CD4-positive, alpha-beta T cell treated with Interleukin-4 for 1 hour (primary cell): ENCODE data around the gene SGTB.
"Not testable (repeated sequence)": the region's sequence is repeated elsewhere in the genome, so short reads cannot be mapped to it uniquely, and the experiment has no call there.

Source experiments
- DNase-seq, 2 donors: peaks; one replicate each; pipeline ENCODE4 v3.0.0-alpha.2; 2020 to 2022

SGTB gene

DNA sequence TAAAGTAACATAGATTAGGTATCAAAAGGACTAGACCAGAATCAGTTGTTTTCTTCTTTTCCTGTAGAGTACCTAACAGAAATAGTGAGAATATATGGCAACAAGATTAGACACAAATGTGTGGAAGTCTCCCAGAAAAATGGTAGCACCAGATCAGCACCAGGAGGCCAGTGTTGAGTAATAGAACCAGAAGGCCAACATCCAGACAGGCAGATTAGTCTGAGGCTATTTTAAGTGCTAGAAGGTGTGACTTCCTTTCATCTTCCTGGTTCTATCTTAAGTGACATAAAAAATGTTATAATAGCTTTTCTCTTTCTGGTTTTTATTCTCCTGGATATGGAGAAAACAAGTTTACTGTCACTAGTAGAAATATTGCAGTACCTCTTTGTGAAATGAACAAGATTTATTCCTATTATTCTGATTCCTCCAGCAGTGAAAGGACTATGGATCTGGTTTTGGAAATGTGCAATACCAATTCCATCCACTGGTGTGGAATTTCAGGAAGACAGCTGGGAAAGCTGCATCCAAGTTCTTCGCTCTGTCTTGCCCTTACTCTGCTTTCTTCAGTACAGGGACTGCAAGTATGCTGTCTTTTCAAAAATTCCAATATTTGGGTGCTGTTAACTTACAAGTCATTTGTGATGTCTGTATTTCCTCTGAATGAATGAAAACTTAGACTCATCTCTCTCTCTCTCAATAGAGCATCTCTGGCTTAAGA is 57.9 kb downstream of the SGTB start:
- DNase-seq = no peak

DNA sequence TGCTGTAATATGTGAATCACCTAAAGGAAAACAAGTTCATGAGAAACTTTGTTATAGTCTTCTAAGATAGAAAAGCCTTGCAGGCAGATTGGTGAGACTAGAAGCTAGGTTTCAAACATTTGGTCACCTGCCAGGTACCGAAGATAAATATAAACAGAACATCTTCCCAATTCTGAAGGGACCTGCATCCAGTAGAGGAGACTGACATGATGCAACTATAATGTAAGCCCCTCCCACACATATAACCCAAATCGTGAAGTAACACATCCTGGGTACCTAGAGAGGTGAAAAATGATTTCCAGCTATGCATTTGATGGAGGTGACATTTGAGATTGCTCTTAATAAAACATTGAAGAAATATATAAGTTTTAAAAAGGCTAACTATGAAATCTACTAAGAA is 67.2 kb downstream of the SGTB start:
- DNase-seq = no peak

DNA sequence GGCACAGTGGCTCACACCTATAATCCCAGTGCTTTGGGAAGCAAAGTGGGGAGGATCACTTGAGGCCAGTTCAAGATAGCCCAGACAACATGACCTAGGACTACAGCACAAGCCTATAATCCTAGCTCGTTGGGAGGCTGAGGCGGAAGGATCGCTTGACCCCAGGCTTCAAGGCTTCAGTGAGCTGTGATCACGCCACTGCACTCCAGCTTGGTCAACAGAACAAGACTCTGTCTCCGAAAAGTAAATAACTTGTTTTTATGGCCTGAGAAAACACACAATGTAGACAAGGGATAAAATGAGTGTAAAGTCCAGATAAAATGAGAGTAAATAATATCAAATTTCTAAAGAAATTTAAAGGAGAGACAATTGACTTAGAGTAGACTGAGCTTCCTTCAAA is 70.8 kb downstream of the SGTB start:
- no peak for DNase-seq

DNA sequence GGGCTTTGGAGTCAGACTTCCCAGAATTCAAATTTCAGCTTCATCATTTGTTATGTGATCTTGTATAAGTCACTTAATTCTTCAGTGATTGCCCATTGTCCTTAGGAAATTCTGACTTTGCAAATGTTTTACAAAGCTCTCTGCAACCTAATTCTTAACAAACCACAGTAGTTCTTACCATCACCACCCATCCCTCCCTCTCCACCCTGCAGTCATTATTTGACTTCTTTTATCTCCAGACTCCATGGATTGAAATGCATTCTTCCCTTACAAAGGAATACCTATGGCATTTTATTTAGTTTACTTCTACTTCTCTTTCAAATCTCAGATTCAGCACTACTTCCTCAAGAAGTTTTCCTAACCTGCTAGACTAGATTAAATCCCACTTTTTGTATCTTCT is 74.0 kb downstream of the SGTB start:
- DNase-seq = no peak

DNA sequence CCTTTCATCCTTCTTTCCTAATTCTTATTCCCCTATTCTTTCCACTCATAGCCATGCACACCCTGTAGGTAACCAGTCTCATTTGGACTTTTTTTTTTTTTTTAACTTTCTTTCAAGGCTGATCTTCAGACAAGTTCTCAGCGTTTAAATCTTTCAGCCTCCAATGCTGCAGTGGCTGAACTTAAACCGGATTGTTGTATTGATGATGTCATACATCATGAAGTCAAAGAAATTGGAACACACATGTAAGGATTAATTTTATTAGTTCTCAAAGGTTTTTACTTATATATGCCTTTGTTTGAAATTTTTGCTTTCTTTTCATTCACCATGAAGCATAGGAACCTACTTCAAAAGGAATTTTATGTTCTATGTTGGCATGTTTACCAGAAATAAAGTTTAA is 75.0 kb downstream of the SGTB start:
- no peak for DNase-seq

DNA sequence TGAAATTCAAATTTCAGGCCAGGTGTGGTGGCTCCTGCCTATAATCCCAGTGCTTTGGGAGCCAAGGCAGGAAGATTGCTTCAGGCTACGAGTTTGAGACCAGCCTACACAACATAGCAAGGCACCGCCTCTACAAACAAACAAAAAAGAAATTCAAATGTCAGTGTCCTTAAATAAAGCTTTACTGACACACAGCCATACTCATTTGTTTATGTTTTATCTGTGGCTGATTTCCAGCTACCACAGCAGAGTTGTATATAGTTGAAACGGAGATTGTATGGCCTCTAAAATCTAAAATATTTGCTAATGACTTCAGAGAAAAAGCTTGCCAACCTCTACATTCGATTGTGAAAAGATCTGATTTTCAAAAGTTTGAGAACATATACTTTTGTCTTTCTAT is 81.7 kb downstream of the SGTB start:
- no peak for DNase-seq

DNA sequence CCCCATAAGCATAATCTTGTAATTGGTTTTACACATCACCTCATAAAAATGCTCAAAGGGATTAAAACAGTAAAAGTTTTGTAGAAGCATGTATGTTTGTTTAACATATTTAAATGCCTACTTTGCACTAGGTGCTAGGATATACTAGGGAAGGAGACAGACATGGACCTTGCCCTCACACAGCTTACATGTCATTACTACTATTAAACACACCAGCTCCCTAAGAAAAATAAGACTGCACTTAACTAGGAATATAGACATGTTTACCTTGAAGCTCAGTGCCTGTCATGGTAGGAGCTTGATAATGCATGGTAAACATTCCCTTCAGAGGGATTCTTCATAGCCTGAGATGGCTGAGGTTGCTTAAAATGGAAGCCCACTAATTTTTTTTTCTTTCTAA is 90.9 kb downstream of the SGTB start:
- no peak for DNase-seq

DNA sequence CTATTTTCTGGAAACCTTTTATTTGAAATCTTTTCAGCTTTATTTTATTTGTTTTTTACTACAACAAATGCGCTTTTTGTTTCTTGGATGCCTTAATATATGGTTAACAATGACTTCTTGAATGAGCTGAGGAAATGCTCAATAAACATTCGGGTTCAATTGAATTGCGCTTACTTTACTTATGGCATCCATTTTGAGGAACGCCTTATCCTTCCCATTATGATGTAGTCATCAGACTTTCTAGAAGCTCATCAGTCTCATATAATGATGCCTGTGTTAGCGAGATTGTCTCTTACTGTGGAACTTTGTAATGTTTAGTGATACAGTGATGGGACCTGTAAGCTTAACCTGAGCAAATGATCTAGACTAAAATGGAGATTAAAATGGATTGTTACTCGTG is 96.2 kb downstream of the SGTB start:
- DNase-seq = no peak

DNA sequence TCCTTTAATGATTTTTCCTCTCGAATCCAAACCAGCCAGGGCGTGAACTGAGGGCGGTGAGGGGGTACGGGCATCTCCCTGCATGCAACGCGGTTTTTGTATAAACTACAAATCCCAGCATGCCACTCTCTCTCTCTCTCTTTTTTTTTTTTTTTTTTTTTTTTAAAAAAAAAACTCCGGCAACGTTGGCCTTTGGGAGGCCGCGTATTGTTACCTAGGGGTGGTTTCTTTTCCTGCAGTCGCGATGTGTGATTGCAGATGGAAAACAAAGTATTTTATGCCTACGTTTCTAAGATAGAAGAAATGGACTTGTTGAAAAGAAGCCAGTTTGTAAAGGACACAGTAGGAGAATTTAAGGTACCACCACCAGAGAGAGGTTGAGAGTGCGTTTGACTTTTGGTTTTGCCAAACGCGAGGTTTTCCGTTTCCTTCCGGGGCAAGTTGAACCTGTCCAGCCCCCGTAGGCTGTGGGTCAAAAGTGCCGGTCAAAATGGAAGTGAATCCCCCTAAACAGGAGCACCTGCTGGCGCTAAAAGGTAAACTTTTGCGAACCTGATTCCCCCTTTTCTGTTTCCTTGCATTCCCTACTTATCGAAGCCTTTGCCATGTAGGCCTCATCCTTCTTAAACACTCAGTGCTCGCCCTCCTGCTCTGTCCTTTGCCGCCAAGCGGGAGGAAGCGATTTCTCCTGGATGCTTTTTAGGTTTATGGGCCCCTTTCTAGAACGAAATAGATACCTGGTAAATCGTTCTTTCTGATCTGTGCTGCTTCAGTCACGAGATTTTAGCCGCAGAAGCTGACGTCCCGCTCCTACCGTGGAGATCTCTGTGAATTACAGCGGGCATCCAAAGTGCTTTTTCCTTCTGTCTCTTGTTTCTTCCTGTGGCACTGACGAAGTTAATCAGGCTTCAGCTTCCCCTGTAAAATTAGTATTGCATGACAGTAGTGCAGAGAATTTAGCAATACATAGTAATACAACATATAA is 97.0 kb downstream of the SGTB start, which contains the start of the genes SHLD3 and TRAPPC13:
Gene SHLD3 (plus strand): TSS at position 457 of the 985 bp plus-strand sequence. CDS start 4,561 bp downstream, outside the sequence.
Gene TRAPPC13 (plus strand): TSS at position 457 of the 985 bp plus-strand sequence. CDS start 34 bp downstream, at position 491.
- peak; percentile 89 to 92 for DNase-seq

DNA sequence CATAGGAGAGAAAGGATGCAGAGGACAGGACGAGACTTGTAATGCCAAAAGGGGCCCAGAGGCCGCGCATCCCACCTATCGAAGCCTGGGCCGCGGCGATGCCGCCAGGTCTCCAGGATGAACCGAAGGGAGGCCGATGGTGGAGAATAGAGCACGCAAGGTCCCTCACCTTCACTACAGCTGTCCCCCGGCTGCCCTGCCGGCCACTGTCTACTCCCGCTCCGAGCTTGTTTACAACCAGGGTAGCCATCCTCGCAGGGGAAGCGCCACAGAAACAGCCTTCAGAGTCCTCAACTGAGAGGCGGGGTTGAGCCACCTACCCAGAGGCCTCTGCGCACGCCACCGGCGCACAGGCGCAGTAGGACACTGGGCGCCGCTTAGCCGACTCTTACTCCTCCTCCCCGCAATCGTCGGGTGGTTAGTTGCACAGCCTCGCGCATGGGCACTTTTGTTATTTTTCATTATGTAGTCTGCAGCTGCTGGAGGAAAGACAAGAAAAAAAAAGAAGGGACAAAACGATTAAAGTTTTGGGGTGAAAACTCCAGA is 97.8 kb downstream of the SGTB start, which contains the start of gene TRIM23:
Gene TRIM23 (minus strand): TSS at position 309 of the 546 bp plus-strand sequence. CDS start 59 bp downstream, at position 250.
- DNase-seq = peak; percentile 93

DNA sequence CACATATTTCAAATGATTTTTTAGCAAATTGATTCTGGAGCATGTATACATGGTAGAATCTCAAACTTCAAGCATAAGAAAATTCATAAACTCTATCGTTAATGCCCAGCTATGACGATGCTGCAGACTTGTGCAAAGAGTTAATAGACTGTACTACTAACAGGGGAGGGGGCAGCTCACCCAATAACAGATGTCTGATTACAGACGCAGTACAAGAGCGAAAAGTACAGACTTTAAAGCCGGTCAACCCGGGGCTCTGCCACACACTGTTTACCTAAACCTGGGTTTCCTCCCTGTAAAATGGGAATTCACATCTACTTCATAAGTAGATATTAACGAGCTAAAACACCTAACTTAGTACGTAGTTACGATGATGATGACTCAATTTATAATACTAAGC is 98.4 kb downstream of the SGTB start:
- no peak for DNase-seq

DNA sequence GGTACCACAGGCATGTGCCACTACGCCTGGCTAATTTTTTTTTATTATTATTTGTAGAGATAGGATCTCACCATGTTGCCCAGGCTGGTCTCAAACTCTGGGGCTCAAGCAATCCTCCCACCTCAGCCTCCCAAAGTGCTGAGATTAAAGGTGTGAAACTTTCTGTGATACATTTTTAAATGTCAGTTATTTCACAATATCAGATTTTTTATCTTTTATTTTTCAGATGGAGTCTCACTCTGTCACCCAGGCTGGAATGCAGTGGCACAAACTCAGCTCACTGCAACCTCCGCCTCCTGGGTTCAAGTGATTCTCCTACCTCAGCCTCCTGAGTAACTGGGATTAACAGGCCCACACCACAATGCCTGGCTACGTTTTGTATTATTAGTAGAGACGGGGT is 99.9 kb downstream of the SGTB start:
- not testable (repeated sequence) for DNase-seq

DNA sequence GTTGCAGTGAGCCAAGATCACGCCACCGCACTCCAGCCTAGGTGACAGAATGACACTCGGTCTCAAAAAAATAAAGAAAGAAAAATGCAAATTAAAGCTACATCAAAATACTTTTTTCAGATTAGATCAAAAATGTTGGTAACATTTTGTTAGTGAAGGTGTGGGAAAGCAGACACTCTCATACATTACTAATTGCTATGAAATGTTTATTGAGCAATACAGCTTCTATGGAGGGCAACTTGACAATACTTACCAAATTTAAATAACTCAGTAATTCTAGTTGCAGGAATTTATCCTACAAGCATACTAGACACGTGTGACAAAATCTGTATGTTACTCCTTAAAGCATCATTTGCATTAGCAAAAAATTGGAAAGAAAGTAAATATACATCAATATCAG is 101.9 kb downstream of the SGTB start:
- DNase-seq = no peak
